T-helper 1 cell treated with Interleukin-12 subunit alpha and Interleukin-12 subunit beta and Interleukin-4 antibody, amounts not matched to agents 30 ng/mL and 1 ng/mL, for 36 hours (primary cell): ENCODE data around the gene EHD4. TPM values are rescaled to one million over a fixed set of nuclear protein-coding genes. Genes with fewer than 3 reads are reported as not detected.

Experiments
- intact Hi-C: fragments of 100-400 bp; cut with micrococcal nuclease; formaldehyde crosslinking; loops from one replicate; pipeline ENCODE4 v1.15.1; 2024
- total RNA-seq: library from RNA; stranded (reverse); gene quantifications from 2 replicates; pipeline ENCODE4 v1.2.3, GENCODE V29; 2022

The EHD4 gene
- total RNA-seq, 1 donor from 2014 or later = 36.8 TPM

DNA sequence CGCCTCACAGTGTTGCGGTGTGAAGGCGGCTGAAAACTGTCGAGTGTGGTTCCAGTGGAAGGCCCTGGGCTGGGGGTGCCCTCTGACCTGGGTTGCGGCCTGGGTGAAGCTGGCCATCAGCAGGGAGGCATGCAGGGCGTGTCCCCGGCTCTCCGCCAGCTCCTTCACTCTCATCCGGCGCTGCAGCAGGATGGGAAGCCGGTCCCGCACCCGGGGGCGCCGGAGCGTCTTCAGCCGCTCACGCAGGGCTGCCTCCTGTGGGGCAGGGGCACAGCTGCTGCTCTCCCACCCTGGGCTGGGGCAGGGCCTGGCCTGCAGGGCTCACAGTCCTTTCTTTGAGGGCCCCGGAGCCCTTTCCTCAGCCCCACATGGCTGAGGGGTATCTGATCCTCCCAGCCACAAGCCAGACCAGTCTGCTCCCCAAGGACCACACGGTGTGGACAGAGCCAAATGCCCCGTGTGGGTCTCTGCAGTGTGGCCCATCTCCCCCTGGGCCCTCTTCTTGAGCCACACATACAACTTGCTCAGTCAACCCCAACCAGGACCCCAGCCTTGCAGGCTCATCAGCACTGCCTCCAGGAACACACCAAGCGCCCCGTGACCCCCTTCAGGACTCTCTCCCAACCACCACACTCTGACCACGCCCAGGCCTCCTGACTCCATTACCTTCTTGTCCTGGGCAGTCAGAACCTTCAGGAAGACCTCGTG lies 105.3 kb downstream of the EHD4 start:
- intact Hi-C loops = no loop called here

DNA sequence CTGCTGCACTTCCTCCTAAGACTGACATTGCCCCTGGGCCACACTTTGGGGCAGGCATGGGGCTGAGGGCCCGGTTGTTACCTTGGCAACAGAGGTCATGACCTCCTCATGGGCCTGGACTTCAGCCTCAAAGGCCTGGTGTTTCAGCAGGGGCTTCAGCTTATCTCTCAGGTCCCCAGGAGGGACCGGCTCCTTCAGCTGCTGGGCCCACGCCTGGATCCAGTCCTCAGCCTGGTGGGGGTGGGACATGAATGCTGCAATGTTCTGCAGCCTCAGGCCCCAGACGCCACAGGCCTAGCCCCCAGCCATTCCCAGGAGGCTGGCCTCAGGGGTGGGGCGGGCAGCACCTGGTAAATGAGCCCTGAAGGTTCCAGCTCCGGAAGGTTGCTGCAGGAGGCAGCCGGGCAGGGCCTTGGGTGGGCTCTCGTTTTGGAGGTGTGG lies 106.1 kb downstream of the EHD4 start:
- intact Hi-C loops = no loop called here

GRCh38 chr15:41865490-41866055 lies 106.8 kb downstream of the EHD4 start:
- intact Hi-C loops = no loop called here

GRCh38 chr15:41862515-41863116 lies 109.7 kb downstream of the EHD4 start:
- intact Hi-C loops = no loop called here

GRCh38 chr15:41861736-41862356 lies 110.5 kb downstream of the EHD4 start:
- intact Hi-C loops = no loop called here

DNA sequence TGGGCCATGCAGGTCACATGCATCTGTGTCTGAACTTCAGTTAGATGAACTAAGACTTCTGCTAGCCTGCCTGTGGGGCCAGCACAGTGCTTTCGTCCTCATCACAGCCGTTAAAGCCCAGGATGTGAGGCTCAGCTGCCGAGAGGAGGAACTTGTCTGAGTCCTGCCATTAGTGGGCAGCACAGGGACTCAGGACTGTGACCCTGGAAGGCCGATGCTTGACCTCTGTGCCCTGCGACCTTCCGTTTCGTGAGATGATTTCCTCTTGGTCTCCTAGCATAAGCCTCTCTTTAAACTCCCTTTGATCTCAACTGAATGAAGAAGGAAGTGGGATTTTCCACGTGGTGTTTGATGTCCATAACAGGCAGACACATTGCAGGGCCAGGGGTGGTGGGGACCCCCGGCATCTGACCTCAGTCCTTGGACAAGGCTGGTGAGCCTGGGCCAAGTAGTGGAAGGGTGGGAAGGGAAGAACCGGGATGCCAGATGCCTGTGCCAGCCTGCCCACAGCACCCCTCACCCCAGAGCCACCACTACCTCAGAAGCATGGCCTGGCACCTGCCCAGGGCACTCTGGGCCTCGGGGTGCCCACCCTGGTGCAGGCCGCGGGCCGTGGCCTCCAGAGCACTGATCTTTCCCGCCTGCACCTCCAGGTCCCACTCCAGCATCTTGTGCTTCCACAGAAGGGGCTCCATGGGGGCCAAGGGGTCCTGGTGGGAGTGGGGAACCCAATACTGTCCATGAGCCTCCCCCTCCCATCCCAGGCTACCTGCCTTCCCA lies 112.1 kb downstream of the EHD4 start:
- intact Hi-C loops = no loop called here

GRCh38 chr15:41858756-41859155 lies 113.6 kb downstream of the EHD4 start:
- intact Hi-C loops = no loop called here

- intact Hi-C loops = no loop called here
Observed at GRCh38 chr15:41857316-41857715, 115.0 kb downstream of the EHD4 start.

DNA sequence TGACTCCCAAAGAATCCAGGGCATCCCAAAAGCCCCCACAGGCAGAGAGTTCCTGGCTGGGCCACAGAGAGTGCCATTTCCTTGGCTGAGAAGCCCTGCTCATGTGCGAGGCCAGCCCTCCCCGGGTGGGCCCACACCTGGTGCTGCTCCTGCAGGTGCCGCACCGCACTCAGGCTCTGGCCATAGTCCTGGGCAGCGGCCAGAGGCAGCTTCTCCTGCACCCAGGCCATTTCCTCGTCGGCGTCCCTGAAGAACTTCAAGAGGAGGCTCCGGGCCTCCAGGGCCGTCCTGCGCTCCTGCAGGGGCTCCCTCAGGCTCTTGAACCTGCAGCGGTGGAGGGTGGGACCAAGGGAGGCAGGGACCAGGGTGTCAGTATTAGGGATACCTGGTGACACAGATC lies 115.6 kb downstream of the EHD4 start:
- intact Hi-C loops = no loop called here

DNA sequence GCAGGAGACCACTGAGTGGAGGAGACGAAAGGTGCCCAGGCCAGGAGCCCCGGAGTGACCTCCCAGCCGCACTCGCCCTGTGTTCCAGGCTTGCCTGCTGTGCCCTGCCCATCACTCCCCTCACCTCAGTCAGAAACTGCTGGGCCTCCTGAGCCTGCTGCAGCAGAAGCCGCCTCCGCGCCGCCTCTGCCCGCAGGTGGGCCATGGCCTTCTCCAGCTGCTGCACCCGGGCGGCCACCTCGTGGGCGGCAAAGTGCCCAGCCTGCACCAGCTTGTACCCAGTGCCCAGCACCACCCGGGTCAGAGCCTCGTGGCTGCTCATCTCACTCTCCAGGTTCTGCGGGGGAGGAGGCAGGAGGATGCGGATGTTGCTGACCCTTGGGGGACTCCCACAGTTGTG lies 116.1 kb downstream of the EHD4 start:
- intact Hi-C loops = no loop called here

DNA sequence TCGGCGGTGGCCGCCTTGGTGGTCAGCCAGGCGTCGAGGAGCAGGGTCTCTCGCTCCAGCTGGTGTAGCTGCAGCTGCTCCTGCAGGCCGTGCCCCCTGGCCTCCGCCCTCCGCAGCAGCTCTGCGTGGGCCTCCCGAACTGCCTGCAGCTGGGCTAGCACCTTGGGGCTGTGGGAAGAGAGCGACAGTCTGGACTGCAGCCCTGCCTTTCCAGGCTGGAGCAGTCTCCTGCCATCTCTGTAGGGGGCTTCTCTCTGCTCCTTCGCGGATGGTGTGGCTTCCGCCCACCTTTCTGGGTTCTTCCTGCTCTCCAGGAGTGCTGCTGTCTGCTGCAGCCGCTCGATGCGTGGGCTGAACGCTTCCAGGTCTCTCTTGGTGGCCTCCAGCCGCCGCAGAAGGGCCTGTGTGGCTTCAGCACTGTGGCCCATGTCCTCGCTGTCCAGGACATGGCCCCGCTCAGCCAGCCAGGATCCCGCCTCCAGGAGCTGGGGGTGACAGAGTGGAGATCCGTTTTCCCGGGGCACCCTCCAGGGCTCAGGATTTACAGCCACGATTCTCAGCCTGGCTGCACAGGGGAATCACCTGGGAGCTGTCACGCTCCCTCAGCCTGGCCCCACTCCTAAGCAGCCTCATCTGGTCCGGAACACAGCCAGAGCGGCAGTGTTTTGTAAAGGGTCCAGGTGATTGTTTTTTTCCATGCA lies 116.9 kb downstream of the EHD4 start:
- intact Hi-C loops = no loop called here

- intact Hi-C loops = no loop called here
Observed at GRCh38 chr15:41854443-41854842, 117.9 kb downstream of the EHD4 start.

DNA sequence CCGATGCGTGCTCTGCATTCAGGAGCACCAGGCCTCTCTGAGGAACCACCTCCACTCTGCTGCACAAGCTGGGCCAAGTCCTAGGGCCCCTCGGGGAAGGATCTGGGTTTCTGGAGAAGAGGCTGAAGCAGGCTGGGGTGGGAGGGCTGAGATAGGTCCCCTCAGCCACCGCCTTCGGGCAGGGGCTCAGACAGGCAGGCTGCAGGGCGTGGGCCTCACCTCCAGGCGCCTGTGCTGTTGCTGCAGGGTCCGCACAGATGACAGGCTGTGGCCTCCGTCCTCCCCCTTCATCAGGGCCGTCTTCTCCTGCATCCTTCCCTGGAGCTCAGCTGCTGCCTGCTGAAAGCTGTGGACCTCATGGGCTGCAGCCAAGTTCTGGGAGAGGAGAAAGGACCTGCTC lies 118.5 kb downstream of the EHD4 start:
- intact Hi-C loops = no loop called here

DNA sequence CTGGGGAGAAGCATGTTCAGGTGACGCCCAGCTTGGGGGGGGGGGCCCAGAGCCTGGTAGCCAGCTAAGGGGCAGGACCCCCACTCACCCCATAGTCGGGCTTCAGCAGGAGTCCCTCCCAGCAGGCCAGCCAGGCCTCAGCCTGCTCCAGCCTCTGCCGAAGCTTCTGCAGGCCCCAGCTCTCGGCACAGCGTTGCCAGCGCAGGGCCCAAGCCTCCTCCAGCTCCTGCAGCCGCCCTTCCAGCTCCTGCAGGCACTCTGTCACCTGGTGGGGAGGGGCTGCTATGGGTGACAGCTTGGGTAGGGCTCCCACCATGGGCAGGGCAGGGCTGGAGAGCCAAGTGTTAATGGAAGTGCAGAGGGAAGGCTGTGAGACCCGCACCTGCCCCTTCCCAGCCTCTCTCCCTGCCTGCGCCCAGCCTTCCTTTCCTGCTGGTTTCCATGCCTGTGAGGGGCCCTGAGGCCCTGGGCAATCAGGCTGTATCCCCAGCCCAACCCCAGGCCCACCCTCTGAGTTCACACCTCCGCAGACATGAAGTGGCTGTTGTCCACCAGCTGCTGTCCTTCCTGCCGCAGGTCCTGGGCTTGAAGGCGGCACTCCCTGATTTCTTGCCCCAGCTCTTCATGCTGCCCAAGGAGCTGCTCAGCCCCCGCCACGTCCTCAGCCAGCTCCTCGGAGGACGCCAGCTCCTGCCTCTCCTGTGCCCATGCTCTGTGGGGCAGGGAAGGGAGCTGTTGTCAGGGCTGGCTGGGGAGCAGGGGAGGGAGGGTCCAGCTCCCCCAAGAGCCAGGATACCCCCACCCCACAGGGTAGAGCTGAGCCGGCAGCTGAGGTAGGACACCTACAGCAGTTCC lies 119.4 kb downstream of the EHD4 start:
- intact Hi-C loops = no loop called here

GRCh38 chr15:41851755-41852370 lies 120.5 kb downstream of the EHD4 start:
- intact Hi-C loops = no loop called here

- intact Hi-C loops = no loop called here
Observed at GRCh38 chr15:41851167-41851523, 121.2 kb downstream of the EHD4 start.

DNA sequence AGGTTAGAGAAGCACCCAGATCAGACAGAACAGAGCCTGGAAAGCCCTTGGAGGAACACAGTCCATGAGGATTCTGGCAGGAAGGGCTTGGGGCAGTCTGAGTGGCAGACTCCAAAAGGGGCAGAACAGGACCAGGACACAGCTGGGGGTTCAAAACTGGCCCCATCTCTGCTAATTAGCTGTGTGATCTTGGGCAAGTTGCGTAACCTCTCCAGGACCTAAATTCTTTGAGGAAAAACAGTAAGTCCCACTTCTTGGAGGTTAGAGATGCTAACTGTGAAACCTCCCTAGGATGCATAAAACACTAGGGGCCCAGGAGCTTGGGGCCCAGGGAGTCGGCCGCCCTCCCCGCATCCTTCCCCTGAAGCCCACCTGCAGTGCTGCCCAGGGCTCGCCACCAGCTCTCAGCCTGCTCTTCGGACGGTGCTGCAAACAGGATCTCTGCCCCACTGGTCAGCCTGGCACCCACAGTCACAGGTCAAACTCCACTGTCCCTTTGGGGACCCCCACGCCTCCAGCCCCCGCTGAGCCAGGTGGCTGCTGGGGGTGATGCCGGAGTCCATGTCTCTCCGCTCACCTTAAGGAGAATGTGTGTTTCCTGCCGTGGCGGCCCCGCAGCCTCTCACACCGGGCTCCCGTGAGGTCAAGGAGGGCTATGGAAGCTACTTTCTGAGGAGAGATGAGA lies 121.7 kb downstream of the EHD4 start:
- intact Hi-C loops = no loop called here

GRCh38 chr15:41849861-41850260 lies 122.5 kb downstream of the EHD4 start:
- intact Hi-C loops = no loop called here

DNA sequence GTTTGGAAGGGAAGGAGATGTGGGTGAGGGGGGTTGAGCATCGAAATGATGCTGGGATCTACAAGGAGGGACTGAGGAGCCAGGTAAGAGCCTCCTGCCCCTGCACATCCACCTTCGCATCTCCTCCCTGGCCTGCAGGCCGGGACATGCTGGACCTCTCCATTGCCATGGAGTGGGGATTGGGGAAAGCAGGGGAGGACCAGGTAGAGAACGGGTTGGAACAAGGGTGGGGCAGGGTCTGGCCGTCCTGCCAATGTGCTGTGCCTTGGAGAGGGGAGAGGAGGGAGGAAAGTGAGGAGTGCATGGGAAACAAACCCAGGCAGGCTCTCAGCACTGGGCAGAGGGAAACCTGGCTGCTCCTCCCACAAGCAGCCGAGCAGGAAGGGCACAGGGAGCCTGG lies 123.2 kb downstream of the EHD4 start:
- intact Hi-C loops = no loop called here
